B cell (primary cell): ENCODE data around the gene LIF. TPM values are rescaled to one million over a fixed set of nuclear protein-coding genes. Genes with fewer than 3 reads are reported as not detected.

Experiments
- ATAC-seq: fragments of 200-7000 bp; cut with Tn5 transposase; one replicate; pipeline ENCODE4 v1.10.0; 2021; ENCODE audit warnings: low read depth, mild to moderate bottlenecking, moderate number of reproducible peaks, moderate library complexity
- CTCF ChIA-PET: fragments of 350-600 bp; sonication (Branson Sonifier 250); formaldehyde crosslinking; loops from one replicate; lab custom pipeline; 2021; ENCODE audit warnings: antibody characterized with exemption, inconsistent platforms; lab: Charles Lee
- POLR2A ChIA-PET: fragments of 350-600 bp; sonication (Branson Sonifier 250); formaldehyde crosslinking; loops from one replicate; lab custom pipeline; 2021; ENCODE audit warnings: antibody characterized with exemption; lab: Charles Lee
- DNase-seq: peaks from one replicate; pipeline ENCODE4 v3.0.0; 2013
- H2AFZ ChIP-seq: 2 replicates; pipeline ENCODE4 v1.6.1; 2012; ENCODE audit warnings: mild to moderate bottlenecking, low read depth, low read length; ENCODE audit not compliant: insufficient read depth, poor library complexity, severe bottlenecking
- H3K27ac ChIP-seq, 2 donors: 1 replicate in 1 of 2; 2 replicates in 1 of 2; pipeline ENCODE4 v1.5.1; 2012 to 2013; ENCODE audit warnings: low read length in 2 of 2, mild to moderate bottlenecking in 2 of 2, moderate library complexity in 1 of 2
- H3K27me3 ChIP-seq, 4 experiments: fragments of 200-600 bp in 1 of 4; sonication (generic) in 1 of 4; replicated peaks in 1 of 4; 1 replicate in 2 of 4; 2 replicates in 2 of 4; pipeline versions ENCODE4 v1.6.1 to v1.7.0; 2013 to 2016; ENCODE audit warnings: low read length in 3 of 4, mild to moderate bottlenecking in 2 of 4, mixed read lengths in 1 of 4, moderate library complexity in 1 of 4; ENCODE audit not compliant: insufficient read depth in 4 of 4, control insufficient read depth in 3 of 4; ENCODE audit errors: control extremely low read depth in 1 of 4
- H3K36me3 ChIP-seq, 2 experiments: replicated peaks in 1 of 2; 1 replicate in 1 of 2; 2 replicates in 1 of 2; pipeline versions ENCODE4 v1.6.1 to v1.7.1; 2013; ENCODE audit warnings: low read length in 1 of 2; ENCODE audit not compliant: insufficient read depth in 2 of 2, control insufficient read depth in 1 of 2; ENCODE audit errors: control extremely low read depth in 1 of 2, extremely low read depth in 1 of 2
- H3K4me1 ChIP-seq, 2 donors: fragments of 200-600 bp in 1 of 2; sonication (generic) in 1 of 2; 1 replicate in 1 of 2; 2 replicates in 1 of 2; pipeline versions ENCODE4 v1.5.1 to v1.6.1; 2013 to 2017; ENCODE audit warnings: low read length in 2 of 2; ENCODE audit not compliant: control insufficient read depth in 2 of 2, insufficient read depth in 2 of 2
- H3K4me2 ChIP-seq: replicated peaks from 2 replicates; pipeline ENCODE3; 2012; ENCODE audit warnings: mild to moderate bottlenecking, low read depth, low read length; ENCODE audit not compliant: poor library complexity, severe bottlenecking
- H3K4me3 ChIP-seq, 5 experiments: fragments of 200-600 bp in 1 of 5; sonication (generic) in 1 of 5; 1 replicate in 3 of 5; 2 replicates in 2 of 5; pipeline versions ENCODE4 v1.5.1 to v1.7.0; 2011 to 2016; ENCODE audit warnings: low read length in 4 of 5, mild to moderate bottlenecking in 4 of 5, low read depth in 2 of 5, control low read depth in 1 of 5, moderate library complexity in 1 of 5; ENCODE audit not compliant: insufficient read depth in 1 of 5; ENCODE audit errors: control extremely low read depth in 1 of 5, extremely low read depth in 1 of 5
- H3K79me2 ChIP-seq: fragments of 200-600 bp; sonication (generic); one replicate; pipeline ENCODE4 v1.6.0; 2016; ENCODE audit warnings: low read length; ENCODE audit not compliant: control insufficient read depth, insufficient read depth
- H3K9ac ChIP-seq: fragments of 200-600 bp; sonication (generic); 2 replicates; pipeline ENCODE4 v1.6.1; 2017; ENCODE audit warnings: mild to moderate bottlenecking, low read length, moderate library complexity
- H3K9me3 ChIP-seq, 3 donors: one replicate each; pipeline versions ENCODE4 v1.6.1 to v1.7.1; 2013; ENCODE audit warnings: low read length in 2 of 3; ENCODE audit not compliant: control insufficient read depth in 2 of 3, insufficient read depth in 1 of 3; ENCODE audit errors: control extremely low read depth in 1 of 3
- H4K20me1 ChIP-seq: 2 replicates; pipeline ENCODE4 v1.6.0; 2012; ENCODE audit warnings: mild to moderate bottlenecking, low read length; ENCODE audit not compliant: insufficient read depth, control insufficient read depth, poor library complexity, severe bottlenecking
- H3K27ac Mint-ChIP-seq: one replicate; pipeline ENCODE4 v1.8.0; 2021; ENCODE audit warnings: mixed read lengths
- H3K27me3 Mint-ChIP-seq: one replicate; pipeline ENCODE4 v1.8.0; 2021; ENCODE audit warnings: mixed read lengths
- H3K4me1 Mint-ChIP-seq: one replicate; pipeline ENCODE4 v1.8.0; 2021; ENCODE audit warnings: mixed read lengths
- H3K4me3 Mint-ChIP-seq: one replicate; pipeline ENCODE4 v1.8.0; 2021; ENCODE audit warnings: mixed read lengths
- H3K9me3 Mint-ChIP-seq: one replicate; pipeline ENCODE4 v1.8.0; 2022; ENCODE audit warnings: mixed read lengths; ENCODE audit not compliant: insufficient read depth
- CTCF ChIP-seq: fragments of 200-600 bp; IDR thresholded peaks from one replicate; pipeline ENCODE4 v1.8.0; 2022; ENCODE audit warnings: antibody characterized with exemption, mild to moderate bottlenecking
- EZH2 ChIP-seq: IDR thresholded peaks from 2 replicates; pipeline ENCODE4 v1.6.1; 2012; ENCODE audit warnings: borderline replicate concordance, low read depth, mild to moderate bottlenecking, moderate library complexity, low read length; ENCODE audit not compliant: insufficient read depth, poor library complexity, severe bottlenecking
- WGBS: methylation state at CpG from one replicate; pipeline ENCODE4 v1.1.5; 2013; ENCODE audit warnings: missing lambda C conversion rate; ENCODE audit not compliant: insufficient coverage; 5-methylcytosine and 5-hydroxymethylcytosine counted together
- intact Hi-C: fragments of 100-400 bp; cut with micrococcal nuclease; formaldehyde crosslinking; loops from one replicate; pipeline ENCODE4 v1.10.0; 2022
- polyA plus RNA-seq: library from polyadenylated mRNA; depleted of rRNA; stranded (reverse); fragments of >200 nt; gene quantifications from 2 replicates; pipeline ENCODE4 v1.2.3, GENCODE V29; 2012
- total RNA-seq, 2 donors: library from RNA; stranded (reverse); fragments of 120-200 nt in 1 of 2; gene quantifications; 1 replicate in 1 of 2; 2 replicates in 1 of 2; pipeline versions ENCODE4 v1.2.3 to v1.2.4, GENCODE V29; 2013 to 2022

The LIF gene
- total and polyA plus RNA-seq, 2 donors (not counting 1 experiment from before 2014, with no cell fraction given), result 0.47 TPM; not detected in 1

DNA sequence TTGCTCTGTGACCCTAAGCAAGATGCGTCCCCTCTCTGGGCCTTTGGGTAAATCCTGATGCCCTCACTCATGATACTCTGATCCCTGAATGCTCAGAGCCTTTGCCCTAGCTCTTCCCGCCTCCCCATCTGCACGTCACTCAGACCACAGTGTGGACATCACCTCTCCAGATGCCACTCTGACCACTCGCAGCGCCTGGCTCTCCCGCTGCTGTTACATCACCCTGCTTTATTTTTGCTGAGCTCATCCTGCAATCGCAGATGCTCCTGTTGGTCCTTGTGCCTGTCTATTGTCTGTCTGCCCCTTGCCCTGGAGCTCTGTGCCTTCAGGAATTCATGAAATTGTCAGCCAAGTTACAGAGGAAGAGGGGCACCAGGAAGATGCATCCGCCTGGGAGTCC, 14.6 kb upstream of the LIF start:
- ATAC-seq (no peak), DNase-seq (no peak)
- 95% methylated on average over 6 of the region's 8 CpGs for WGBS
- Mint-ChIP-seq H3K4me1 (peaks cover 17% of the 10 kb centered on the region), H3K27ac (no peak overlapping the region), H3K27me3 (peaks cover 8% of the 10 kb centered on the region), H3K4me3 (no peak overlapping the region), H3K9me3 (no peaks in the 10 kb centered on the region)
- Histone ChIP-seq H3K9me3 (no peaks in the 10 kb centered on the region), H3K36me3 (no peaks in the 10 kb centered on the region), H2AFZ (no peak overlapping the region), H3K4me3 (no peak overlapping the region), H3K4me2 (no peak overlapping the region), H3K79me2 (no peaks in the 10 kb centered on the region), H3K9ac (no peak overlapping the region), H3K4me1 (peaks cover 5 to 19% of the 10 kb centered on the region in 2 donors), H3K27me3 (peaks cover 0 to 3% (median 0%) of the 10 kb centered on the region in 4 experiments), H4K20me1 (no peaks in the 10 kb centered on the region), H3K27ac (no peak overlapping the region)
- CTCF ChIA-PET, result interaction anchor here (0.6 to 1.4 kb wide), 8 partner anchors 9 to 1579 kb away, joined by 3 to 4 read pairs (median 4); partner anchors contain the start of gene SEC14L2
- intact Hi-C loops, result no loop called here
- POLR2A ChIA-PET, result no interaction called here
- no peak for TF ChIP-seq CTCF
- TF ChIP-seq EZH2, result no peak

DNA sequence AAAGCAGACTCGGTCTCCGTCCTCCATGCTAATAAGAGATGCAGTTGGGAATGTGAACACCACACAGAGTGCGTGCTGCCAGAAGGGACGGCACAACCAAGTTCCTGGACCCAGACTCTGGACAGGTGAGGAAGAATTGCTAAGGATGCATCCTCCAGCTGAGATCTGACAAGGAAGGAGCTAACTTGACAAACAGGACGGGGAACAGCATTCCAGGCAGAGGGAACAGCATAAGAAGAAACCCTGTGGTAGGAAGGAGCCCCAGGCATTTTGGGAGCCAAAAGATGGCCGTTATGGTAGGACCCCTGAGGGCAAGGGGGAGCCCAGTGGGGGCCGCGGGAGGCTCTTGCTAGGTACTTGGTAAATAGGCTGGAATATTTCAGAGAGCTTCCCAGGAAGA, 14.1 kb upstream of the LIF start:
- Histone ChIP-seq H2AFZ (no peak overlapping the region), H3K27me3 (peaks cover 0 to 3% (median 0%) of the 10 kb centered on the region in 4 experiments), H3K79me2 (no peaks in the 10 kb centered on the region), H3K4me2 (no peak overlapping the region), H4K20me1 (no peaks in the 10 kb centered on the region), H3K4me1 (peaks cover 5 to 18% of the 10 kb centered on the region in 2 donors), H3K27ac (no peak overlapping the region), H3K36me3 (no peaks in the 10 kb centered on the region), H3K4me3 (no peak overlapping the region), H3K9me3 (no peaks in the 10 kb centered on the region), H3K9ac (no peak overlapping the region)
- ChIA-PET POLR2A (no interaction called here), CTCF (interaction anchor here (0.6 to 1.4 kb wide), 8 partner anchors 8 to 671 kb away, joined by 3 to 4 read pairs (median 4); partner anchors contain the start of gene SEC14L2)
- intact Hi-C loops, result no loop called here
- peaks cover 9% of the 10 kb centered on the region for H3K27me3 Mint-ChIP-seq
- no peak overlapping the region for H3K4me3 Mint-ChIP-seq
- TF ChIP-seq CTCF (no peak), EZH2 (no peak)
- DNase-seq (no peak), ATAC-seq (no peak)
- H3K9me3 Mint-ChIP-seq, result no peaks in the 10 kb centered on the region
- 95% methylated on average over 8 of the region's 8 CpGs for WGBS
- peaks cover 12% of the 10 kb centered on the region for H3K4me1 Mint-ChIP-seq
- H3K27ac Mint-ChIP-seq, result no peak overlapping the region
